Parathyroid adenoma (tissue), 2 donors: ENCODE data around the gene KRTAP5-3.

Source experiments
- H2AFZ ChIP-seq: fragments of 300-600 bp; sonication (generic); one replicate; pipeline ENCODE4 v1.7.0; 2017; ENCODE audit warnings: antibody characterized with exemption, mild to moderate bottlenecking
- H3K27ac ChIP-seq: fragments of 300-600 bp; sonication (generic); one replicate; pipeline ENCODE4 v1.7.0; 2017
- H3K27me3 ChIP-seq: fragments of 300-600 bp; sonication (generic); one replicate; pipeline ENCODE4 v1.7.0; 2017; ENCODE audit warnings: low read length; ENCODE audit not compliant: control insufficient read depth, insufficient read depth
- H3K36me3 ChIP-seq: fragments of 300-600 bp; sonication (generic); one replicate; pipeline ENCODE4 v1.7.0; 2017; ENCODE audit warnings: low read length; ENCODE audit not compliant: control insufficient read depth, insufficient read depth
- H3K4me1 ChIP-seq: fragments of 300-600 bp; sonication (generic); one replicate; pipeline ENCODE4 v1.7.0; 2017; ENCODE audit warnings: control low read depth
- H3K4me2 ChIP-seq: fragments of 300-600 bp; sonication (generic); one replicate; pipeline ENCODE4 v1.7.0; 2017; ENCODE audit warnings: low read length
- H3K4me3 ChIP-seq: fragments of 300-600 bp; sonication (generic); one replicate; pipeline ENCODE4 v1.7.0; 2017; ENCODE audit warnings: low read depth, low read length
- H3K79me2 ChIP-seq: fragments of 300-600 bp; sonication (generic); one replicate; pipeline ENCODE4 v1.7.0; 2017; ENCODE audit warnings: control low read depth
- H3K9ac ChIP-seq: fragments of 300-600 bp; sonication (generic); one replicate; pipeline ENCODE4 v1.7.0; 2017; ENCODE audit warnings: mild to moderate bottlenecking
- H3K9me3 ChIP-seq: fragments of 300-600 bp; sonication (generic); one replicate; pipeline ENCODE4 v1.7.0; 2017; ENCODE audit warnings: low read length; ENCODE audit not compliant: control insufficient read depth
- CTCF ChIP-seq: fragments of 300-600 bp; sonication (generic); IDR thresholded peaks from one replicate; pipeline ENCODE4 v1.7.0; 2017; ENCODE audit warnings: antibody characterized with exemption, mild to moderate bottlenecking
- donor health status: primary hyperparathyroidism.

The KRTAP5-3 gene

GRCh38 chr11:1568441-1568911, 39.8 kb downstream of the KRTAP5-3 start:
- TF ChIP-seq CTCF: no peak
- Histone ChIP-seq H2AFZ (no peak overlapping the region), H3K9me3 (no peaks in the 10 kb centered on the region), H3K9ac (no peak overlapping the region), H3K4me2 (no peak overlapping the region), H3K79me2 (no peaks in the 10 kb centered on the region), H3K27ac (no peak overlapping the region), H3K27me3 (no peaks in the 10 kb centered on the region), H3K36me3 (no peaks in the 10 kb centered on the region), H3K4me1 (no peaks in the 10 kb centered on the region), H3K4me3 (no peak overlapping the region)

- no peak overlapping the region for H3K27ac ChIP-seq
- no peaks in the 10 kb centered on the region for H3K4me1 ChIP-seq
- no peaks in the 10 kb centered on the region for H3K27me3 ChIP-seq
- H3K9ac ChIP-seq: no peak overlapping the region
- H3K36me3 ChIP-seq: no peaks in the 10 kb centered on the region
- no peaks in the 10 kb centered on the region for H3K9me3 ChIP-seq
- no peak overlapping the region for H3K4me3 ChIP-seq
- TF ChIP-seq CTCF: no peak
- no peak overlapping the region for H3K4me2 ChIP-seq
- H3K79me2 ChIP-seq: no peaks in the 10 kb centered on the region
- no peak overlapping the region for H2AFZ ChIP-seq
Measured at GRCh38 chr11:1567721-1568100, 40.6 kb downstream of the KRTAP5-3 start.

- Histone ChIP-seq H3K27me3 (no peaks in the 10 kb centered on the region), H3K79me2 (no peaks in the 10 kb centered on the region), H3K36me3 (no peaks in the 10 kb centered on the region), H2AFZ (no peak overlapping the region), H3K4me1 (no peaks in the 10 kb centered on the region), H3K4me2 (no peak overlapping the region), H3K27ac (no peak overlapping the region), H3K9ac (no peak overlapping the region), H3K9me3 (no peaks in the 10 kb centered on the region), H3K4me3 (no peak overlapping the region)
- no peak for TF ChIP-seq CTCF
Measured at GRCh38 chr11:1567052-1567720, 41.1 kb downstream of the KRTAP5-3 start.

GRCh38 chr11:1566381-1567051, 41.7 kb downstream of the KRTAP5-3 start:
- H3K27ac ChIP-seq: no peak overlapping the region
- H3K36me3 ChIP-seq: no peaks in the 10 kb centered on the region
- H3K9me3 ChIP-seq: no peaks in the 10 kb centered on the region
- no peak for TF ChIP-seq CTCF
- no peaks in the 10 kb centered on the region for H3K79me2 ChIP-seq
- no peaks in the 10 kb centered on the region for H3K27me3 ChIP-seq
- no peak overlapping the region for H2AFZ ChIP-seq
- H3K4me1 ChIP-seq: no peaks in the 10 kb centered on the region
- H3K9ac ChIP-seq: no peak overlapping the region
- H3K4me2 ChIP-seq: no peak overlapping the region
- H3K4me3 ChIP-seq: no peak overlapping the region

GRCh38 chr11:1565904-1566247, 42.4 kb downstream of the KRTAP5-3 start:
- Histone ChIP-seq H3K9me3 (no peaks in the 10 kb centered on the region), H3K27ac (no peak overlapping the region), H2AFZ (no peak overlapping the region), H3K4me3 (no peak overlapping the region), H3K36me3 (no peaks in the 10 kb centered on the region), H3K79me2 (no peaks in the 10 kb centered on the region), H3K4me1 (no peaks in the 10 kb centered on the region), H3K27me3 (no peaks in the 10 kb centered on the region), H3K4me2 (no peak overlapping the region), H3K9ac (no peak overlapping the region)
- no peak for TF ChIP-seq CTCF
